Activated CD4-positive, alpha-beta T cell treated with anti-CD3 and anti-CD28 coated beads, Interleukin-2, amount 10 ng/mL, durations not matched to agents 7 days and 5 days (primary cell): ENCODE results near the gene RIC8B. TPM values are rescaled to one million over a fixed set of nuclear protein-coding genes. Genes with fewer than 3 reads are reported as not detected.

Source experiments
- CTCF ChIA-PET: fragments of 350-600 bp; sonication (Branson Sonifier 250); formaldehyde crosslinking; loops from one replicate; lab custom pipeline; 2021; ENCODE audit warnings: antibody characterized with exemption; lab: Charles Lee
- POLR2A ChIA-PET: fragments of 350-600 bp; sonication (Branson Sonifier 250); formaldehyde crosslinking; loops from one replicate; lab custom pipeline; 2021; ENCODE audit warnings: antibody characterized with exemption; lab: Charles Lee
- DNase-seq: peaks from one replicate; pipeline ENCODE4 v3.0.0-alpha.2; 2020
- H3K27ac Mint-ChIP-seq: one replicate; pipeline ENCODE4 v1.8.0; 2021; ENCODE audit warnings: mild to moderate bottlenecking, moderate library complexity, mixed read lengths
- H3K27me3 Mint-ChIP-seq: one replicate; pipeline ENCODE4 v1.8.0; 2021; ENCODE audit warnings: mixed read lengths
- H3K36me3 Mint-ChIP-seq: one replicate; pipeline ENCODE4 v1.8.0; 2021; ENCODE audit warnings: low read depth, mixed read lengths
- H3K4me1 Mint-ChIP-seq: one replicate; pipeline ENCODE4 v1.8.0; 2021; ENCODE audit warnings: mixed read lengths
- H3K4me3 Mint-ChIP-seq: one replicate; pipeline ENCODE4 v1.8.0; 2021; ENCODE audit warnings: mild to moderate bottlenecking, moderate library complexity, mixed read lengths
- H3K9me3 Mint-ChIP-seq: one replicate; pipeline ENCODE4 v1.8.0; 2021; ENCODE audit warnings: mixed read lengths
- total RNA-seq, 2 experiments: library from RNA; stranded (reverse); gene quantifications; one replicate each; pipeline ENCODE4 v1.2.3, GENCODE V29; 2021

RIC8B gene
- total RNA-seq, 2 experiments from 2014 or later, result 13.6 to 14.0 TPM

DNA sequence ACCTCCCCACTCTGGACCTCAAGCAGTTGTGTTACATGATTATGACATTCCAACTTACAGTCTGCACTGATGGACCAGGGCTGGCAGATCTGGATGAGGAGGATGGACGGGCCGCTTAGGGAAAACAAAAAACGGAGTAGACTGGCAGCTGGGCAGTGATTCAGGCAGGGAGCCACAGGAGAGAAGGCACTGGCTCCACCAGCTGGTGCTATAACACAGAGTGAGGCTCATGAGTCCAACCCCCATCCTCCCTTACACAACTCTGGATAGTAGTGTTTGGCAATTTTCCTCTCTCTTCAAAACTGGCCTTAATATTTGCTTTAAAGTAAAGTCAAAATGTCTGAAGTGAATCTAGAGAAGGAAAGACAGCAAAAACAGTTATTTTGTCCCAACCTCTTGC lies 9.7 kb upstream of the RIC8B start:
- Mint-ChIP-seq H3K27me3 (peaks cover 10% of the 10 kb centered on the region), H3K27ac (no peak overlapping the region), H3K9me3 (no peaks in the 10 kb centered on the region), H3K36me3 (no peaks in the 10 kb centered on the region), H3K4me1 (peaks cover 12% of the 10 kb centered on the region), H3K4me3 (no peak overlapping the region)
- POLR2A ChIA-PET, result no interaction called here
- no peak for DNase-seq
- CTCF ChIA-PET, result interaction anchor here (1.7 to 2.0 kb wide), 2 partner anchors 12 to 16 kb away, joined by 5 read pairs; no protein-coding TSS in a partner anchor

DNA sequence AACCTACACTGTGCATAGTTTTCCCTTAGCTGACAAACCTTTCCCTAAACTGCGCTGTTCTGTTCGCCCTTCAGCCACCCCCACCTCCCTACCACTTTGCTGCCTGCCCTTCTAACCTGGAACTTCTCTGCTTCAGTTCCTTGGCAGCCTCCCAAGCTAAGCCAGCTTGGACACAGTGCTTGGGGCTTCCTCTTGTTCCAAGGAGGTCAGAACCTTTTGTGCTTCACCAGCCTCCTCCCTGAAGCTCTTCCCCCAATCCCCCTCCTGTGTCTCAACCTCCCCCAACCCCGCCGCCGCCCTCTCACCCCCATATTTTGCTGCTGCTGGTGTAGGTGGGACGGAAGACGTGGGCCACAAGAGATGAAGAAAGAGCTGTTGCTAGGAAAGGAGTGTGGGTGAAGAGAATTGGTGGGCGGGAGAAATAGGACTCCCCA lies 8.1 kb upstream of the RIC8B start:
- no peaks in the 10 kb centered on the region for H3K36me3 Mint-ChIP-seq
- H3K27ac Mint-ChIP-seq, result no peak overlapping the region
- CTCF ChIA-PET, result interaction anchor here (0.8 to 2.0 kb wide), 4 partner anchors 9 to 245 kb away, joined by 3 to 5 read pairs (median 4); no protein-coding TSS in a partner anchor
- peaks cover 10% of the 10 kb centered on the region for H3K27me3 Mint-ChIP-seq
- no peak for DNase-seq
- POLR2A ChIA-PET, result no interaction called here
- no peaks in the 10 kb centered on the region for H3K9me3 Mint-ChIP-seq
- H3K4me1 Mint-ChIP-seq, result peaks cover 1% of the 10 kb centered on the region
- no peak overlapping the region for H3K4me3 Mint-ChIP-seq

DNA sequence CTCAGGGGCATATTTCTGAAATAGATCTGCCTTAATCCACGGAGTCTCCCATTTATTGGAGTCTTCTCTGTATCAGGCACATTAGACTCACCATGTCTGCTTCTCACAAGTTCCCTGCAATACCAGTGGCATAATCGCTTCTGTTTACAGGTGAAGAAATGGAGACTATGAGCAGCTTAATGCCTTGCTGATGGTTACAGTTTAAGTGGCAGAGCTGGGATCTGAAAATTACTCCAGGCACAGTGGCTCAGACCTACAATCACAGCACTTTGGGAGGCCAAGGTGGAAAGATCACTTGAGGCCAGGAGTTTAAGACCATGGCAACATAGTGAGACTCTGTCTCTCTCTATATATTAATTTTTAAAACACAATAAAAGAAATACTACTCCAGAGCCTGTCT lies 7.3 kb upstream of the RIC8B start:
- no peak overlapping the region for H3K27ac Mint-ChIP-seq
- H3K9me3 Mint-ChIP-seq, result no peaks in the 10 kb centered on the region
- POLR2A ChIA-PET, result no interaction called here
- H3K36me3 Mint-ChIP-seq, result no peaks in the 10 kb centered on the region
- H3K27me3 Mint-ChIP-seq, result peaks cover 10% of the 10 kb centered on the region
- H3K4me1 Mint-ChIP-seq, result peaks cover 1% of the 10 kb centered on the region
- no peak for DNase-seq
- CTCF ChIA-PET, result interaction anchor here (0.8 to 1.0 kb wide), 2 partner anchors 8 to 244 kb away, joined by 3 to 4 read pairs; no protein-coding TSS in a partner anchor
- H3K4me3 Mint-ChIP-seq, result no peak overlapping the region

DNA sequence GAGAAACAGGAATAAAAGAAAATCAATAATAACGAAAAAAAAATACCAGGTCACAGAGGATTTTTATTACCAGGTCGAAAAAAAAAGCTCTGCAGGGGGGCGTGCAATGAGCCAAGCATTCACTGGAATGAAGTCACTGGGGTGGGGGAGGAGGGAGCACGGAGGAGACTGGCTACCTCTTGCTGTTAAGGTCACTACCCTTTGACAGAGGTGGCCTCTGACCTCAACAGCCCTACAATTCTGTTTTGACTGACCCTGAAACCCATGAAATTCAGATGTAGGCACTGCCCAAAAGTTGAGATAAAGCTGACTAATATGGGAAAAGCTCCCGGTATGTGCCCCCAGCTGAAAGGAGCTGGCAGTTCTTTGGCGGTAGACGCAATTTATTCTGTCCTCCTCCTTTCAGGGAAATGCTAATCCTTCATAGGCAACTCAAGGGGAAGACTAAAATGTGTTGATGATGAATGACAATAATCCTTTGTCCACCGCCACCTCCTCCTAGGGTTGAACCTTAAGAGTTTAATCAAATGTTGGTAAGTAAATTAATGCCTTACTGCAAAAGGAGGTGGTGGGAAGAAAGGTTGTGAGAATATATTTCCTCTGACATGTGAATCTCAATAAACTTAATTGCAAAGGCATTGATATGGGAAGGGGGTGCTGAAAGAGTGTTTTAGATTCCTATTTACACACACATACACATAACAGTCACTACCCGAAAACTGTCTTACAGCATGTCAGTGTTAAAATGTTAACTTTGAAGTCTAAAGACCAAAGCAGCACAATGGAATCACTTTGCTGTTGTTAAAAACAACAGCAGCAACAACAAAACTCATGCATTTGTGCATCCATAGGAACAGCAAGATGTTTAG lies 6.3 kb upstream of the RIC8B start:
- Mint-ChIP-seq H3K4me3 (no peak overlapping the region), H3K9me3 (no peaks in the 10 kb centered on the region), H3K36me3 (no peaks in the 10 kb centered on the region), H3K27me3 (peaks cover 14% of the 10 kb centered on the region), H3K27ac (no peak overlapping the region), H3K4me1 (peaks cover 1% of the 10 kb centered on the region)
- POLR2A ChIA-PET, result no interaction called here
- no peak for DNase-seq
- CTCF ChIA-PET, result no interaction called here

DNA sequence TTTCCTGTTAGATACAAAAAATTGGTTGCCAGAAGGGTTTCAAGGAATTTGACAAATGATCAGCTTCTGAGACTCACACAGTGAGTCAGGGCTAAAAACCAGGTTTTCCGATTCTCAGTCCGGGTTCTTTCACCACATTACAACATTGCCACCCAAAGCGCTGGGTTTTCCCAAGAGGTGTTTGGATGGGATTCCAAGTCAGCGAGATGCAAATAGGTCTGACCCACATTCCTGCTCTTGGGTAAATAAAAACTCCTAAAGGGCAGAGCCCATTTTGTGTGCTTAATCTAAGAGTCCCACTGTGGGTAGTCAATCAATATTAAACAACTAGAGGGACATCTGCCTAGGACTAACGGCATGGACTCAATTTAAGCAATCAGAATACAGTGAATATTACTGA lies 5.4 kb upstream of the RIC8B start:
- H3K27me3 Mint-ChIP-seq, result peaks cover 14% of the 10 kb centered on the region
- CTCF ChIA-PET, result no interaction called here
- H3K36me3 Mint-ChIP-seq, result no peaks in the 10 kb centered on the region
- H3K27ac Mint-ChIP-seq, result no peak overlapping the region
- H3K4me3 Mint-ChIP-seq, result no peak overlapping the region
- peaks cover 8% of the 10 kb centered on the region for H3K4me1 Mint-ChIP-seq
- DNase-seq, result no peak
- POLR2A ChIA-PET, result no interaction called here
- H3K9me3 Mint-ChIP-seq, result no peaks in the 10 kb centered on the region

DNA sequence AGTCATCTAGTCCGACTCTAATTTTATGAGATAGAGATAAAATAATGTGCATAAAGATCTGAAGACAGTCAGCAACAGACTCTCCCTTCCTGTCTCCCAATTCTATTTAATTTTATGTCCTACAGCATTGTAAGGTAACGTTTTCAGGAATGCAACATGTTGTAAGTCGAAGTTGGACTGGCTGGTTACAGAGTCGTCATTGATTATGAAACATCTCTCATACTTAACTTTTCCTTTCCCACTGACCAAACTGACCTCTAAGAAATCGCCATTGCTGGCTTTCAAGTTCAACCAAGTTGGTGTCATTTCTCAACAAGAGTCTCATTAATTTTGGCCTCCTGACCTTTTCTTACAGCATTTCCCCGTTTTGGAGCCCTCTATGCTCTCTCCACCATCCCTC lies 4.9 kb upstream of the RIC8B start:
- no peaks in the 10 kb centered on the region for H3K9me3 Mint-ChIP-seq
- H3K27me3 Mint-ChIP-seq, result peaks cover 14% of the 10 kb centered on the region
- ChIA-PET CTCF (no interaction called here), POLR2A (no interaction called here)
- H3K27ac Mint-ChIP-seq, result no peak overlapping the region
- no peak overlapping the region for H3K4me3 Mint-ChIP-seq
- peaks cover 8% of the 10 kb centered on the region for H3K4me1 Mint-ChIP-seq
- H3K36me3 Mint-ChIP-seq, result no peaks in the 10 kb centered on the region
- DNase-seq, result no peak

DNA sequence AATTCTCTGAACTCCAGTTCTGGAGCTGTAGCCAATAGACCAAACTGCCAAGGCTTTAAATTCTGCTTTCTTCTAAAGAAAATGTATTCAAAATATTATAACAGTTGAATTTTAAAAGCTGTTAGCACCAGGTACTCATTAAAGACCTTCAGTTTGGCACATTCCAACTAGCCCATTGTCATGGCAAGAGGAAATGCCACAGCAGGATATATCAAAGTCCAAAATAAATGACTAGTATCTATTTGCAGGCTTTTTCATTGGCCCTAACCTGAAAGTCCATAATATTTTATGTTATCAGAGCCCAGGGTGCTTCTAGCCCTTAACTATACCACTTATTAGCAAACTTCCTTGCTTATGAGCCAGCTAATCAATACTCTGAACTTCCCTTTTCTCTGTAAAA lies 3.1 kb upstream of the RIC8B start:
- DNase-seq, result no peak
- peaks cover 14% of the 10 kb centered on the region for H3K27me3 Mint-ChIP-seq
- H3K4me3 Mint-ChIP-seq, result no peak overlapping the region
- no peak overlapping the region for H3K27ac Mint-ChIP-seq
- ChIA-PET CTCF (interaction anchor here (1.3 kb wide), 1 partner anchor 29 kb away, joined by 3 read pairs; no protein-coding TSS in a partner anchor), POLR2A (no interaction called here)
- H3K36me3 Mint-ChIP-seq, result peaks cover 8% of the 10 kb centered on the region
- peaks cover 24% of the 10 kb centered on the region for H3K4me1 Mint-ChIP-seq
- H3K9me3 Mint-ChIP-seq, result no peaks in the 10 kb centered on the region

DNA sequence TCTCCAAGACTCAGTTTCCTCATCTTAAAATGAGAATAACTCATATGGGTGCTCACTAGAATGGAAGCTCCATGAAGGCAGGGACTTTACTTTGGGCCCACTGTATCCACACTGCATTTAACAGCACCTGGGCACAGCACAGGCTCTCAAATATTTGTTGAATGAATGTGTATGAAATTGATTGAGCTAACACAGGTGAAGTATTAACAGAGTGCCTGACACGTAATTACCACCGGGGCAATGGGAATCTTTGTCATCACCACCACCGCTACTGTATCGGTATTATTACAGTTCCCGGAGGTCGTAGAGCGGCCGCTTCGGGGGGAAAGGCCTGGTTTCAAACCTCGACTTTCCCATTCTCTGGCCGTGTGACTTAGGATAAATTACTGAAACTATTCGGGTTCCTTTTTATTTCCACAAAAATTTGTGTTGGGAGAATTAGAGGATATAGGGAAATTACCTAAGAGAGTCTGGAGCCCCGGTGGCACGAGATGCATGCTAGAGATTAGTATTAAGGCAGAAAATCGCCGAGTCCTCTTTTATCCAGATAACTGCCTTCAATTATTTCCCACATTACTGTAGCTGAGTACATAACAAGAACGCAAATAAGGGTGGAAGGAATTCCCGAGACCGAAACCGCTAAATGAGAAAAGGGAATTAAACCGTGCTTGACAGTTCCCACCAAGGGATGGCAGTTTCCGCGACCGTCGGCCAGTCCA lies 1.0 kb upstream of the RIC8B start:
- Mint-ChIP-seq H3K27me3 (peaks cover 12% of the 10 kb centered on the region), H3K27ac (peak overlapping the region; percentile 95), H3K4me1 (peaks cover 33% of the 10 kb centered on the region), H3K9me3 (no peaks in the 10 kb centered on the region), H3K36me3 (peaks cover 17% of the 10 kb centered on the region), H3K4me3 (peak overlapping the region; percentile 97)
- ChIA-PET CTCF (interaction anchor here (1.1 kb wide), 1 partner anchor 12 kb away, joined by 3 read pairs; no protein-coding TSS in a partner anchor), POLR2A (no interaction called here)
- DNase-seq, result no peak

DNA sequence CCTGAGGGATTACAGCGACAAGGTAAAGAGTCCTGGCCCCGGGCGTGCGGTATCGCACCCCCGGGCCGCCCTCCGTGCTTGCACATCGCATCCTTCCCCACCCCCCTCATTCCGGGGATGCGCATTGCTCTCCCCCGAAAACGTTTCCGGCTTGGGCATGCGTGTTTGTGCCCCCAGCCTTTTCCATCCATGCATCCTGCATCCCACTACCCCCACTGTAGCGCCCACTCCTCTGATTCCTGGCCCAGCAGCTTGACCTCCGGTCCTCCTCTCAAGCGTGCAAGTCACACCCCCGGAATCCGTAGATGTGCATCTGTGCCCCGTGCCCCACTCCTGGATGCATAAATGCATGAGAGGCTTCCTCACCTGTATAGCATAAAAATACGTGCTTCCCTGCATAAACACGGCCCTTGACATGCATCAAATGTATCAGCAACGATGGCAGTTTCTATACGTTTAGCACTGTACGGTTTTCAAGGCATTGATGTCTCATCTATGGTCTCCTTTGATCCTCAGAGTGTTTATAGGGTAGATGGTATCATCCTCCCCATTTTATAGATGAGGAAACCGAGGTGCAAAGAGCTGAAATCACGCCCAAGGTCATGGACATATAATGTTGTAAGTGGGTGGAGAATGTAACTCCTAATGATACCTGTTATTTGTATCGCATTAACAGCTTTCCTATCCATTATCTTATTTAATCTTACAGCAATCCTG lies 484 bp downstream of the RIC8B start:
- Mint-ChIP-seq H3K4me1 (peaks cover 33% of the 10 kb centered on the region), H3K9me3 (no peaks in the 10 kb centered on the region), H3K4me3 (peak overlapping the region; percentile 97), H3K27me3 (peaks cover 4% of the 10 kb centered on the region), H3K36me3 (peaks cover 17% of the 10 kb centered on the region), H3K27ac (peak overlapping the region; percentile 95)
- ChIA-PET POLR2A (no interaction called here), CTCF (interaction anchor here (0.6 to 1.9 kb wide), 5 partner anchors 8 to 1441 kb away, joined by 3 to 6 read pairs (median 3); no protein-coding TSS in a partner anchor)
- DNase-seq, result peak; percentile 32

DNA sequence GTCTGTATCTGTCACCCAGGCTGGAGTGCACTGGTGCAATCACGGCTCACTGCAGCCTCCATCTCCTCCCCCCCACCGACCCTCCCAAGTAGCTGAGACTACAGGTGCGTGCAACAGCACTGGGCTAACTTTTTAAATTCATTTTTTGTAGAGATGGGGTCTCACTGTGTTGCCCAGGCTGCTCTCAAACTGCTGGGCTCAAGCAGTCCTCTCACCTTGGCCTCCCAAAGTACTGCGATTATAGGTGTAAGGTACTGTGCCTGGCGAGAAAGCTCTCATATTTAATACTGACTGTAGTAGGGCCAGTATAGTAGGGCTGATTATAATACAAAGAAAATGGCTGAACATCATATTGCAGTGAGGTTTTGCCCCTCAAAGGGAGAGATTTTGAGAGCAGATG lies 2.4 kb downstream of the RIC8B start:
- no peak overlapping the region for H3K4me3 Mint-ChIP-seq
- H3K36me3 Mint-ChIP-seq, result peaks cover 17% of the 10 kb centered on the region
- H3K4me1 Mint-ChIP-seq, result peaks cover 33% of the 10 kb centered on the region
- no peak for DNase-seq
- ChIA-PET POLR2A (no interaction called here), CTCF (interaction anchor here (1.2 kb wide), 1 partner anchor 11 kb away, joined by 5 read pairs; no protein-coding TSS in a partner anchor)
- H3K27me3 Mint-ChIP-seq, result peaks cover 4% of the 10 kb centered on the region
- H3K27ac Mint-ChIP-seq, result no peak overlapping the region
- no peaks in the 10 kb centered on the region for H3K9me3 Mint-ChIP-seq

DNA sequence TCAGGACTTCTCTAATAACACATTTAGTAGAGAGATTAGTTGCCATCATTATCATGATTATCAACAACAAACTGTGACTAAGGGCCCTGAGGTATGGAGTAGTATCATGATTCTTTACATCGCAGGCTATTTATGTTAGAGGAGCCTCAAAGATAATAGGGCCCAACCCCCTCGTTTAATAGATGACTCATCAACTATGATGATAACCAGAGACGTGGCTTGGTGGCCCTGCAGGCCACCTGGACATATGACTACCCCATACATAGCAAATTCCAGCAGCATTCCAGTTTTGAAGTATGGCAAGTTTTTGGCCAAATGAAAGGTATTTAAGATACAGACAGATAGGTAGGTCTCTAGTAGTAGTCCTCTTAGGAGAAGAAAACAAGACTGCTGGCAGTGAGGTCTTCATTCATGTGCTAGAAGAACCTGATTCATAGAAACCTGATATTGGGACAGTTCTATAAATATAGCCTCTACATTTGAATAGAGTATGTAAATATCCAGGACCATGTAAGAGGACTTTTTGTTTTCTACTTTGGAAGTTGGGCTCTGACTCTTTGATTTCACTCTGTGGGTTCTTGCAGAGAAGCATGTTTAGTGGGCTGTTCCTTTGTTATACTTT lies 5.6 kb downstream of the RIC8B start:
- POLR2A ChIA-PET, result no interaction called here
- Mint-ChIP-seq H3K27ac (no peak overlapping the region), H3K4me3 (no peak overlapping the region), H3K4me1 (peaks cover 23% of the 10 kb centered on the region), H3K9me3 (no peaks in the 10 kb centered on the region), H3K27me3 (no peaks in the 10 kb centered on the region), H3K36me3 (peaks cover 22% of the 10 kb centered on the region)
- CTCF ChIA-PET, result no interaction called here
- DNase-seq, result no peak

DNA sequence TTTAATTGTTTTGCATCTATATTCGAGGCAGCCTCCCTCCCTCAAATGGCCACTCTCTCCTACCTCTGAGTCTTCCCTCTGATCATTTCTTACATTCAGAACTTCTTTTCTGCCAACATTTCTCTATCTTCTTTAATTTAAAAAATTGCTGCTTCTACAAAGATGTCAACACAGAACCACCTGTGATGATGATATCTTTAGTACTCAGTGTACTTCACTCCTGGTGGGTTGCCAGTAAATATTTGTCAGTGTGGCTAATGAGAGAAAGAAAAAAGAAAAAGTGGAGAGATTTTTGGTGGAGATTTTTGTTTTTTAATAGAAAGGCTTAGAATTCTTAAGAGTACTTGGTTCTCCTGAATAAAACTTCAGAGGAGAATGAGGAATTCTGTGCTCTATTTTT lies 8.1 kb downstream of the RIC8B start:
- peaks cover 4% of the 10 kb centered on the region for H3K9me3 Mint-ChIP-seq
- no peaks in the 10 kb centered on the region for H3K27me3 Mint-ChIP-seq
- ChIA-PET CTCF (no interaction called here), POLR2A (no interaction called here)
- no peak overlapping the region for H3K4me3 Mint-ChIP-seq
- no peak overlapping the region for H3K27ac Mint-ChIP-seq
- H3K36me3 Mint-ChIP-seq, result peaks cover 20% of the 10 kb centered on the region
- peaks cover 2% of the 10 kb centered on the region for H3K4me1 Mint-ChIP-seq
- DNase-seq, result no peak
